GM21576 (cell line): ENCODE data around the gene RBM45.

Source experiments
- ATAC-seq: cut with Tn5 transposase; IDR thresholded peaks from one replicate; pipeline ENCODE4 v1.9.1; 2021; ENCODE audit warnings: mild to moderate bottlenecking, moderate library complexity; ENCODE audit not compliant: unreplicated experiment

Gene RBM45

GRCh38 chr2:178157574-178157973, 45.3 kb downstream of the RBM45 start:
- no peak for ATAC-seq

DNA sequence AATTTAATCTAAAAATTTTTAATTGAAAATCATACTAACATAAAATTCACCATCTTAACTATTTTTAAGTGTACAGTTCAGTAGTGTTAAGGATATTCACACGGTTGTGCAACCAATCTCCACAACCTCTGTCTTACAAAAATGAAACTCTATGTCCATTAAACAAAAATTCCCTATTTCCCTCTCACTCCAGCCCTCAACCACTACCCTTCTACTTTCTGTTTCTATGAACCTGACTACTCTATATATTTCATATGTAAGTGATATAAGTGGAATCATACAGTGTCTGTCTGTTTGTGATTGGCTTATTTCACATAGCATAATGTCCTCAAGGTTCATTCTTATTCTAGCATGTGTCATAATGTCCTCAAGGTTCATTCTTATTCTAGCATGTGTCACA, 47.7 kb downstream of the RBM45 start:
- no peak for ATAC-seq

DNA sequence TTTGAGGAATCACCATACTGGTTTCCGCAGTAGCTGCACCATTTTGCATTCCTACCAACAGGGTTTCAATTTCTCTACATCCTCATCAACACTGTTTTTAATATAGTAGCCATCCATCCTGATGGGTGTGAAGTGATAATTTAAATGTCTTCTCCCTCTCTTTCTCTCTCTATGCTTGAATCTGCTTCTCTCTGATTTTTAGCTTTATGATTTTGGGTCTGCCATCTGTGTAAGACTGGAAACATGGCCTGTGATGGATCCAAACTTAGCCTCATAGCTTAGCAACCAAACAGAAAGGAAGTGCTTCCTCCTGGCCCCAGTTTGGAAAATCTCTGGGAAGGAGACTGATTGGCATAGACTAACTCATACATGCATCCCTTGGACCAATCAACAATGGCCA, 48.4 kb downstream of the RBM45 start:
- no peak for ATAC-seq

DNA sequence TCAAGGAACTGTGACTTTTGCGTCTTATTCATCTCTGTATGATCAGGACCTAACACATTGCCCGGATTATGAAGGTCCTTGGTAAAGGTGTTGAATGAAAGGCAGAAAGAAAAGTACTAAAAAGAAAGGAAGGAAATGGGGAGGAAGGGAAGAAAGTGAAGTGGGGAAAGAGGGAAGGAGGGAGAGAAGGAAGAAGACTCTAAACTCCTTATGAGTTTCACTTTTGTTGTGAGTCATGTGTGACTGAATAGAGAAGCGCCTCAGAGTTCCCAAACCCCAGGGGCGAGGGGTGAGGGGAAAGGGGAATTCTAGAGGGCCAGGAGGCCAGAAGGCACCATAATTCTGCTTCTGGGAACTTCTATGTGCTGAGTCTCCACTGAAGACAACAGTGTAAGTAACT, 51.2 kb downstream of the RBM45 start:
- no peak for ATAC-seq

DNA sequence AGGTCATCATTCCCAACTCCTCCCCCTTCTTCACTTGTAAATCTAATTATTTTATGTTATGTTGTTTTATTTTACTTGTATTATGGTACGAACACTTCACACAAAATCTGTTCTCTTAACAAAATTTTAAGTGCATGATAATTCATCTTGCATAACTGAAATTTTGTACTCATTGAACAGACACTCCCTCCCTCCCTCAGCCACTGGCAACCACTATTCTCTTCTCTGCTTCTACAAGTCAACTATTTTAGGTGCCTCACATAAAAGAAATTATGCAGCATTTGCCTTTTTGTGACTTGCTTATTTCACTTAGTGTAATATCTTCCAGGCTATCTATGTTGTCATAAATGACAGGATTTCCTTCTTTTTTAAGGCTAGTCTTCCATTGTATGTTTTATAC, 51.7 kb downstream of the RBM45 start:
- no peak for ATAC-seq

DNA sequence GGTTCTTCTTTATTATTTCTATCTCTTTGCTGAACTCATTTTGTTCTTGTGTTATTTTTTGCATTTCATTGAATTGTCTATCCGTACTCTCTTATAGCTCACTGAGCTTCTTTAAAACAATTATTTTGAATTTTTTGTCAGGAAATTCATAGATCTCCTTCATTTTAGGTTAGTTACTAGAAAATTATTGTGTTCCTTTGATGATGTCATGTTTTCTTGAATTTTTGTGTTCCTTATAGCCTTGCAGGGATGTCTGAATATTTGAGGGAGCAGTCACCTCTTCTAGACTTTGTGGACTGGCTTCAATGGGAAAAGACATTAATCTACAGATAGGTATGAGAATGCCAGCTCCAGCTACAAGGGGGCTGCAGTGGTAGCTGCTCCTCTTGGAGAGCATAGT, 61.4 kb downstream of the RBM45 start:
- no peak for ATAC-seq

DNA sequence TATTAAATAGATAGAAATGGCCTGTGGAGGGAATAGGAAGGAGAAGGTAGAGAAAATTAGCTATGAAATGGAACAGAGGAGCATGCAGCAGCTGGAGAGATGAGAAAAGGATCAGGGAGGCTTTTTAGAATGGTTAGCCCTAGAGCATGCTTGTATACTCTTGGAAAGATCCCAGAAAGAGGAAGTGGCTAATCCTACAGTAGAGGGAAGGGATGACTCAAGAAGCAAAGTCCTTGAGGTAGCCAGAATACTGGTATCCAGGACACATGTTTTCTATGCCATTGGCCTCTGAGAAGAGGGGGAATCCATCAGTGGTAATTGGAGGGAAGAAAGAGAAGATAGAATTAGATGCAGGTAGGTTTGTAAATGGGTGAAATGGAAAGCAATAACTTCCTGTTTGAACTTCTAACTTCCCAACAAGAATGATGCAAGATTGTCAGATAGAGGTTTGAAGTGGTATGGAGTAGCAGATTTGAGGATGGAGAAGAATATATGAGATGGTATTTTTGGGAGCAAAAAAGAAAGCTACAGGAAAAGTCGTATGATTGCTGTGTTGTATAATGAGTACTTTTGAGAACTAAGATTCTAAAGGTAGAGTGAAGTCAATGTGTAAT, 64.9 kb downstream of the RBM45 start:
- no peak for ATAC-seq
